GM20431 (cell line): Measurements from ENCODE around the gene CXCR4.

Experiments
- in situ Hi-C: fragments of 300-500 bp; cut with MseI, MboI; formaldehyde crosslinking; loops from one replicate; pipeline ENCODE4 v1.15.0; 2020; ENCODE audit warnings: low sequenced_read_pairs; ENCODE audit not compliant: unreplicated experiment

The CXCR4 gene

GRCh38 chr2:136117909-136118818 is at the start of gene CXCR4:
Gene CXCR4, minus strand, starts transcription at chr2:136118149. Its CDS starts 89 bp downstream, at chr2:136118060.
- in situ Hi-C loops: no loop called here

GRCh38 chr2:136164280-136164776 is 46.4 kb upstream of the CXCR4 start:
- in situ Hi-C loops: no loop called here

- in situ Hi-C loops: no loop called here
Measured at GRCh38 chr2:136162438-136162837, 44.5 kb upstream of the CXCR4 start.

- in situ Hi-C loops: no loop called here
Measured at GRCh38 chr2:136156411-136156810, 38.5 kb upstream of the CXCR4 start.

GRCh38 chr2:136154384-136154783 is 36.4 kb upstream of the CXCR4 start:
- in situ Hi-C loops: no loop called here

- in situ Hi-C loops: no loop called here
Measured at GRCh38 chr2:136151021-136151971, 33.3 kb upstream of the CXCR4 start.

GRCh38 chr2:136149011-136149410 is 31.1 kb upstream of the CXCR4 start:
- in situ Hi-C loops: no loop called here

- in situ Hi-C loops: no loop called here
Measured at GRCh38 chr2:136146564-136146963, 28.6 kb upstream of the CXCR4 start.

- in situ Hi-C loops: no loop called here
Measured at GRCh38 chr2:136143603-136144451, 25.9 kb upstream of the CXCR4 start.

- in situ Hi-C loops: no loop called here
Measured at GRCh38 chr2:136141510-136142149, 23.7 kb upstream of the CXCR4 start.

- in situ Hi-C loops: no loop called here
Measured at GRCh38 chr2:136139631-136140030, 21.7 kb upstream of the CXCR4 start.

- in situ Hi-C loops: no loop called here
Measured at GRCh38 chr2:136137982-136138381, 20.0 kb upstream of the CXCR4 start.

- in situ Hi-C loops: no loop called here
Measured at GRCh38 chr2:136136931-136137330, 19.0 kb upstream of the CXCR4 start.

GRCh38 chr2:136135921-136136906 is 18.3 kb upstream of the CXCR4 start:
- in situ Hi-C loops: no loop called here

- in situ Hi-C loops: no loop called here
Measured at GRCh38 chr2:136135462-136135861, 17.5 kb upstream of the CXCR4 start.

- in situ Hi-C loops: no loop called here
Measured at GRCh38 chr2:136134126-136134525, 16.2 kb upstream of the CXCR4 start.

GRCh38 chr2:136133586-136133985 is 15.6 kb upstream of the CXCR4 start:
- in situ Hi-C loops: no loop called here

GRCh38 chr2:136133176-136133575 is 15.2 kb upstream of the CXCR4 start:
- in situ Hi-C loops: no loop called here
